Calu3 (cell line): ENCODE measurements around the gene C5. TPM values are rescaled to one million over a fixed set of nuclear protein-coding genes. Genes with fewer than 3 reads are reported as not detected.
A peak's percentile ranks its signal among the peaks of the same experiment; 100 is the strongest.
"Not testable (repeated sequence)": the region's sequence is repeated elsewhere in the genome, so short reads cannot be mapped to it uniquely, and the experiment has no call there.

Source experiments
- BruUV-seq: library from RNA; stranded (reverse); fragments of 400-500 nt; replicated peaks from 2 replicates; lab custom pipeline; 2021; lab: Mats Ljungman, UMichigan
- CTCF ChIA-PET: fragments of 300-600 bp; sonication (Branson Sonifier 250); formaldehyde crosslinking; loops from one replicate; lab custom pipeline; 2022; ENCODE audit warnings: antibody characterized with exemption; lab: Charles Lee
- DNase-seq: peaks from one replicate; pipeline ENCODE4 v3.0.0; 2022
- H3K27ac Mint-ChIP-seq: one replicate; pipeline ENCODE4 v1.8.0; 2022; ENCODE audit warnings: mixed read lengths; ENCODE audit not compliant: unreplicated experiment
- H3K27me3 Mint-ChIP-seq: one replicate; pipeline ENCODE4 v1.8.0; 2022; ENCODE audit warnings: mixed read lengths; ENCODE audit not compliant: unreplicated experiment
- H3K36me3 Mint-ChIP-seq: one replicate; pipeline ENCODE4 v1.8.0; 2022; ENCODE audit warnings: mild to moderate bottlenecking, moderate library complexity, mixed read lengths; ENCODE audit not compliant: insufficient read depth, unreplicated experiment
- H3K4me1 Mint-ChIP-seq: one replicate; pipeline ENCODE4 v1.8.0; 2022; ENCODE audit warnings: mild to moderate bottlenecking, low read depth, mixed read lengths; ENCODE audit not compliant: unreplicated experiment
- H3K4me3 Mint-ChIP-seq: one replicate; pipeline ENCODE4 v1.8.0; 2022; ENCODE audit warnings: mild to moderate bottlenecking, low read depth, moderate library complexity, mixed read lengths; ENCODE audit not compliant: unreplicated experiment
- H3K9me3 Mint-ChIP-seq: one replicate; pipeline ENCODE4 v1.8.0; 2022; ENCODE audit warnings: low read depth, mixed read lengths; ENCODE audit not compliant: unreplicated experiment
- CTCF ChIP-seq: fragments of 200-600 bp; IDR thresholded peaks from one replicate; pipeline ENCODE4 v1.8.0; 2022; ENCODE audit warnings: antibody characterized with exemption; ENCODE audit not compliant: unreplicated experiment
- intact Hi-C: fragments of 100-400 bp; cut with micrococcal nuclease; formaldehyde crosslinking; loops from one replicate; pipeline ENCODE4 v1.10.0; 2022; ENCODE audit not compliant: unreplicated experiment
- total RNA-seq: library from RNA; stranded (reverse); gene quantifications from 2 replicates; pipeline ENCODE4 v1.2.3, GENCODE V29; 2022

The C5 gene
- total RNA-seq, 1 experiment from 2014 or later, result 12.3 TPM

- no peaks in the 10 kb centered on the region for H3K9me3 Mint-ChIP-seq
- H3K27me3 Mint-ChIP-seq, result no peaks in the 10 kb centered on the region
- DNase-seq, result no peak
- H3K27ac Mint-ChIP-seq, result no peak overlapping the region
- CTCF ChIA-PET, result no interaction called here
- intact Hi-C loops, result no loop called here
- no peak for TF ChIP-seq CTCF
- no peak overlapping the region for H3K4me3 Mint-ChIP-seq
- no peaks in the 10 kb centered on the region for H3K36me3 Mint-ChIP-seq
- H3K4me1 Mint-ChIP-seq, result peaks cover 9% of the 10 kb centered on the region
- no TSS peak for BruUV-seq
These were observed 15.5 kb downstream of the C5 start for GRCh38 chr9:121034529-121034928.

GRCh38 chr9:121029469-121029868 is 20.6 kb downstream of the C5 start:
- Mint-ChIP-seq H3K4me3 (no peak overlapping the region), H3K9me3 (no peaks in the 10 kb centered on the region), H3K27ac (no peak overlapping the region), H3K4me1 (peaks cover 27% of the 10 kb centered on the region), H3K27me3 (no peaks in the 10 kb centered on the region), H3K36me3 (no peaks in the 10 kb centered on the region)
- CTCF ChIA-PET, result no interaction called here
- no peak for DNase-seq
- intact Hi-C loops, result no loop called here
- TF ChIP-seq CTCF, result no peak
- BruUV-seq, result no TSS peak

- intact Hi-C loops, CTCF ChIA-PET, DNase-seq, H3K27me3 Mint-ChIP-seq, H3K4me3 Mint-ChIP-seq, H3K27ac Mint-ChIP-seq, H3K9me3 Mint-ChIP-seq, H3K36me3 Mint-ChIP-seq, BruUV-seq: not testable (repeated sequence)
- H3K4me1 Mint-ChIP-seq, result peaks cover 32% of the 10 kb centered on the region
These were observed 21.8 kb downstream of the C5 start for GRCh38 chr9:121028285-121028684.

- Mint-ChIP-seq H3K4me1 (peaks cover 32% of the 10 kb centered on the region), H3K4me3 (peak overlapping the region; percentile 47), H3K36me3 (peaks cover 4% of the 10 kb centered on the region), H3K27me3 (no peaks in the 10 kb centered on the region), H3K27ac (peak overlapping the region; percentile 88), H3K9me3 (no peaks in the 10 kb centered on the region)
- TF ChIP-seq CTCF, result no peak
- CTCF ChIA-PET, result no interaction called here
- BruUV-seq, result no TSS peak
- intact Hi-C loops, result loop anchor here (2.0 kb wide), 1 partner anchor 28 kb away; no protein-coding TSS in a partner anchor
- no peak for DNase-seq
These were observed 23.3 kb downstream of the C5 start for GRCh38 chr9:121026768-121027167.

- CTCF ChIA-PET, result no interaction called here
- TF ChIP-seq CTCF, result no peak
- peak overlapping the region; percentile 88 for H3K27ac Mint-ChIP-seq
- no peaks in the 10 kb centered on the region for H3K27me3 Mint-ChIP-seq
- intact Hi-C loops, result loop anchor here (2.0 kb wide), 1 partner anchor 29 kb away; no protein-coding TSS in a partner anchor
- BruUV-seq, result no TSS peak
- peak overlapping the region; percentile 47 for H3K4me3 Mint-ChIP-seq
- DNase-seq, result peak; percentile 52
- H3K36me3 Mint-ChIP-seq, result peaks cover 4% of the 10 kb centered on the region
- H3K4me1 Mint-ChIP-seq, result peaks cover 32% of the 10 kb centered on the region
- no peaks in the 10 kb centered on the region for H3K9me3 Mint-ChIP-seq
These were observed 23.8 kb downstream of the C5 start for GRCh38 chr9:121026260-121026691.
